ENCODE results near the gene CDH23.

The CDH23 gene

GRCh38 chr10:71372882-71373495 is 23.7 kb upstream of the CDH23 start:
- Histone ChIP-seq H3K4me1 (ENCODE audit: control insufficient read depth, insufficient read depth, low read length) (peaks cover 20% of the 10 kb centered on the region), H3K9ac (ENCODE audit: low read length) (no peak overlapping the region), H3K36me3 (ENCODE audit: control insufficient read depth, insufficient read depth, low read length) (no peaks in the 10 kb centered on the region), H3K4me3 (ENCODE audit: low read length) (no peak overlapping the region), H3K9me3 (ENCODE audit: control insufficient read depth, low read length) (no peaks in the 10 kb centered on the region), H3K27me3 (ENCODE audit: control insufficient read depth, insufficient read depth, low read length) (no peaks in the 10 kb centered on the region)

GRCh38 chr10:71374481-71375233 is 22.1 kb upstream of the CDH23 start:
- Histone ChIP-seq H3K4me1 (ENCODE audit: control insufficient read depth, insufficient read depth, low read length) (peaks cover 25% of the 10 kb centered on the region), H3K9ac (ENCODE audit: low read length) (no peak overlapping the region), H3K36me3 (ENCODE audit: control insufficient read depth, insufficient read depth, low read length) (no peaks in the 10 kb centered on the region), H3K9me3 (ENCODE audit: control insufficient read depth, low read length) (no peaks in the 10 kb centered on the region), H3K27me3 (ENCODE audit: control insufficient read depth, insufficient read depth, low read length) (no peaks in the 10 kb centered on the region), H3K4me3 (ENCODE audit: low read length) (no peak overlapping the region)

GRCh38 chr10:71375952-71376351 is 20.8 kb upstream of the CDH23 start:
- no peaks in the 10 kb centered on the region for H3K27me3 ChIP-seq (ENCODE audit: control insufficient read depth, insufficient read depth, low read length)
- H3K36me3 ChIP-seq (ENCODE audit: control insufficient read depth, insufficient read depth, low read length): no peaks in the 10 kb centered on the region
- peak overlapping the region; percentile 5 for H3K9ac ChIP-seq (ENCODE audit: low read length)
- H3K4me1 ChIP-seq (ENCODE audit: control insufficient read depth, insufficient read depth, low read length): peaks cover 25% of the 10 kb centered on the region
- no peaks in the 10 kb centered on the region for H3K9me3 ChIP-seq (ENCODE audit: control insufficient read depth, low read length)
- H3K4me3 ChIP-seq (ENCODE audit: low read length): no peak overlapping the region

- H3K9me3 ChIP-seq (ENCODE audit: control insufficient read depth, low read length): no peaks in the 10 kb centered on the region
- no peaks in the 10 kb centered on the region for H3K27me3 ChIP-seq (ENCODE audit: control insufficient read depth, insufficient read depth, low read length)
- H3K4me3 ChIP-seq (ENCODE audit: low read length): no peak overlapping the region
- peaks cover 25% of the 10 kb centered on the region for H3K4me1 ChIP-seq (ENCODE audit: control insufficient read depth, insufficient read depth, low read length)
- H3K36me3 ChIP-seq (ENCODE audit: control insufficient read depth, insufficient read depth, low read length): no peaks in the 10 kb centered on the region
- no peak overlapping the region for H3K9ac ChIP-seq (ENCODE audit: low read length)
These were observed 18.2 kb upstream of the CDH23 start for GRCh38 chr10:71378336-71379117.

GRCh38 chr10:71379118-71379766 is 17.5 kb upstream of the CDH23 start:
- H3K9ac ChIP-seq (ENCODE audit: low read length): no peak overlapping the region
- no peaks in the 10 kb centered on the region for H3K27me3 ChIP-seq (ENCODE audit: control insufficient read depth, insufficient read depth, low read length)

GRCh38 chr10:71380841-71381240 is 15.9 kb upstream of the CDH23 start:
- Histone ChIP-seq H3K36me3 (ENCODE audit: control insufficient read depth, insufficient read depth, low read length) (no peaks in the 10 kb centered on the region), H3K4me3 (ENCODE audit: low read length) (no peak overlapping the region), H3K27me3 (ENCODE audit: control insufficient read depth, insufficient read depth, low read length) (no peaks in the 10 kb centered on the region), H3K9ac (ENCODE audit: low read length) (no peak overlapping the region), H3K4me1 (ENCODE audit: control insufficient read depth, insufficient read depth, low read length) (peaks cover 22% of the 10 kb centered on the region), H3K9me3 (ENCODE audit: control insufficient read depth, low read length) (no peaks in the 10 kb centered on the region)

More at GRCh38 chr10:71379118-71379766, 17.5 kb upstream of the CDH23 start:
- H3K9me3 ChIP-seq (ENCODE audit: control insufficient read depth, low read length): no peaks in the 10 kb centered on the region
- no peak overlapping the region for H3K4me3 ChIP-seq (ENCODE audit: low read length)
- H3K4me1 ChIP-seq (ENCODE audit: control insufficient read depth, insufficient read depth, low read length): peaks cover 25% of the 10 kb centered on the region
- H3K36me3 ChIP-seq (ENCODE audit: control insufficient read depth, insufficient read depth, low read length): no peaks in the 10 kb centered on the region

- Histone ChIP-seq H3K4me1 (ENCODE audit: control insufficient read depth, insufficient read depth, low read length) (peaks cover 14% of the 10 kb centered on the region), H3K27me3 (ENCODE audit: control insufficient read depth, insufficient read depth, low read length) (no peaks in the 10 kb centered on the region), H3K4me3 (ENCODE audit: low read length) (no peak overlapping the region), H3K9me3 (ENCODE audit: control insufficient read depth, low read length) (no peaks in the 10 kb centered on the region), H3K9ac (ENCODE audit: low read length) (no peak overlapping the region), H3K36me3 (ENCODE audit: control insufficient read depth, insufficient read depth, low read length) (no peaks in the 10 kb centered on the region)
These were observed 15.1 kb upstream of the CDH23 start for GRCh38 chr10:71381611-71382010.

GRCh38 chr10:71382028-71382427 is 14.7 kb upstream of the CDH23 start:
- H3K9me3 ChIP-seq (ENCODE audit: control insufficient read depth, low read length): no peaks in the 10 kb centered on the region
- no peak overlapping the region for H3K9ac ChIP-seq (ENCODE audit: low read length)
- peaks cover 10% of the 10 kb centered on the region for H3K4me1 ChIP-seq (ENCODE audit: control insufficient read depth, insufficient read depth, low read length)
- H3K36me3 ChIP-seq (ENCODE audit: control insufficient read depth, insufficient read depth, low read length): no peaks in the 10 kb centered on the region
- H3K4me3 ChIP-seq (ENCODE audit: low read length): no peak overlapping the region
- H3K27me3 ChIP-seq (ENCODE audit: control insufficient read depth, insufficient read depth, low read length): no peaks in the 10 kb centered on the region

GRCh38 chr10:71382757-71383156 is 14.0 kb upstream of the CDH23 start:
- Histone ChIP-seq H3K27me3 (ENCODE audit: control insufficient read depth, insufficient read depth, low read length) (no peaks in the 10 kb centered on the region), H3K9ac (ENCODE audit: low read length) (no peak overlapping the region), H3K4me3 (ENCODE audit: low read length) (no peak overlapping the region), H3K9me3 (ENCODE audit: control insufficient read depth, low read length) (no peaks in the 10 kb centered on the region), H3K4me1 (ENCODE audit: control insufficient read depth, insufficient read depth, low read length) (peaks cover 6% of the 10 kb centered on the region), H3K36me3 (ENCODE audit: control insufficient read depth, insufficient read depth, low read length) (no peaks in the 10 kb centered on the region)

GRCh38 chr10:71383972-71384687 is 12.6 kb upstream of the CDH23 start:
- no peak overlapping the region for H3K4me3 ChIP-seq (ENCODE audit: low read length)
- no peaks in the 10 kb centered on the region for H3K9me3 ChIP-seq (ENCODE audit: control insufficient read depth, low read length)
- H3K4me1 ChIP-seq (ENCODE audit: control insufficient read depth, insufficient read depth, low read length): no peaks in the 10 kb centered on the region
- no peaks in the 10 kb centered on the region for H3K36me3 ChIP-seq (ENCODE audit: control insufficient read depth, insufficient read depth, low read length)
- peaks cover 5% of the 10 kb centered on the region for H3K27me3 ChIP-seq (ENCODE audit: control insufficient read depth, insufficient read depth, low read length)
- no peak overlapping the region for H3K9ac ChIP-seq (ENCODE audit: low read length)

GRCh38 chr10:71388171-71388570 is 8.5 kb upstream of the CDH23 start:
- Histone ChIP-seq H3K4me3 (ENCODE audit: low read length) (no peak overlapping the region), H3K9ac (ENCODE audit: low read length) (no peak overlapping the region), H3K4me1 (ENCODE audit: control insufficient read depth, insufficient read depth, low read length) (no peaks in the 10 kb centered on the region), H3K9me3 (ENCODE audit: control insufficient read depth, low read length) (no peaks in the 10 kb centered on the region), H3K27me3 (ENCODE audit: control insufficient read depth, insufficient read depth, low read length) (peaks cover 31% of the 10 kb centered on the region), H3K36me3 (ENCODE audit: control insufficient read depth, insufficient read depth, low read length) (no peaks in the 10 kb centered on the region)
